ENCODE data around the gene RTF2.

RTF2 gene

GRCh38 chr20:56504373-56505005, 36.1 kb downstream of the RTF2 start:
- H3K4me3 ChIP-seq (ENCODE audit: low read depth, low read length) = no peak overlapping the region
- DNase-seq (ENCODE audit: low read depth) = no peak

DNA sequence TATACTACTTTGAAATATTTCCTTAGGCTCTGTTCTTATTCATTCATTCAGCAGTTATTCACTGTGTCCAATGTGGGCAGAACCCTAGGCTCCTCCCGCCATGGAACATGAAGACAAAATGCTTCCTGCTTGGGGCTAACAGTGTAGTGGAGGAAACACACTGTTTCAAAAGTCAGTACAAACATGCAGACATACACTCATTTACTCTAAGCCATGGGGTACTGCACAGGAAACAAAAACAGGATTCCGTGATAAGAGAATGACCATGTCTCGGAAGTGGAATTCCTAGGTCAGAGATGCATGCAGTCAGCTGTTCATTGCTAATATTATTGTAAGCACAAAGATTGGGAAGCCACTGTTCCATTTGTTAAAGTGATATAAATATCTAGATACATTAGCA, 37.7 kb downstream of the RTF2 start:
- TF ChIP-seq, protein P1, sequence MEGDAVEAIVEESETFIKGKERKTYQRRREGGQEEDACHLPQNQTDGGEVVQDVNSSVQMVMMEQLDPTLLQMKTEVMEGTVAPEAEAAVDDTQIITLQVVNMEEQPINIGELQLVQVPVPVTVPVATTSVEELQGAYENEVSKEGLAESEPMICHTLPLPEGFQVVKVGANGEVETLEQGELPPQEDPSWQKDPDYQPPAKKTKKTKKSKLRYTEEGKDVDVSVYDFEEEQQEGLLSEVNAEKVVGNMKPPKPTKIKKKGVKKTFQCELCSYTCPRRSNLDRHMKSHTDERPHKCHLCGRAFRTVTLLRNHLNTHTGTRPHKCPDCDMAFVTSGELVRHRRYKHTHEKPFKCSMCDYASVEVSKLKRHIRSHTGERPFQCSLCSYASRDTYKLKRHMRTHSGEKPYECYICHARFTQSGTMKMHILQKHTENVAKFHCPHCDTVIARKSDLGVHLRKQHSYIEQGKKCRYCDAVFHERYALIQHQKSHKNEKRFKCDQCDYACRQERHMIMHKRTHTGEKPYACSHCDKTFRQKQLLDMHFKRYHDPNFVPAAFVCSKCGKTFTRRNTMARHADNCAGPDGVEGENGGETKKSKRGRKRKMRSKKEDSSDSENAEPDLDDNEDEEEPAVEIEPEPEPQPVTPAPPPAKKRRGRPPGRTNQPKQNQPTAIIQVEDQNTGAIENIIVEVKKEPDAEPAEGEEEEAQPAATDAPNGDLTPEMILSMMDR (IDR thresholded peaks at IDR 0.05; ENCODE audit: control insufficient read depth, extremely low read depth, insufficient read depth) = no peak
- no peak overlapping the region for H3K4me3 ChIP-seq (ENCODE audit: low read depth, low read length)
- DNase-seq (ENCODE audit: low read depth) = no peak

More at GRCh38 chr20:56504373-56505005, 36.1 kb downstream of the RTF2 start:
- TF ChIP-seq, protein P1 (IDR thresholded peaks at IDR 0.05; ENCODE audit: control insufficient read depth, extremely low read depth, insufficient read depth) = peak; percentile 46

DNA sequence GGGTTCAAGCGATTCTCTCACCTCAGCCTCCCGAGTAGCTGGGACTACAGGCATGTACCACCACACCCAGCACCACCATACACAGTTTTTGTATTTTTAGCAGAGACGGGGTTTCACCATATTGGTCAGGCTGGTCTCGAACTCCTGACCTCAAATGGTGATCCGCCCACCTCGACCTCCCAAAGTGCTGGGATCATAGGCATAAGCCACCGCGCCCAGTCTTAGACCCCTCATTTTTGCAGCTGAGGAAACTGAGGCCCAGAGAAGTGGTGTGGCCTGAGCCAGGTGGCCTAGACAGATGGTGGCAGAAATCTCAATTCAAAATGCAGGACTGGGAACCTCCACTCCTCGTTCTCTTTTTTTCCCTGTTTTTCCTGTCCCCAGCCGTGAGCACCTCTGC, 43.5 kb downstream of the RTF2 start:
- TF ChIP-seq, protein P1 (IDR thresholded peaks at IDR 0.05; ENCODE audit: control insufficient read depth, extremely low read depth, insufficient read depth) = no peak
- DNase-seq (ENCODE audit: low read depth) = no peak
- no peak overlapping the region for H3K4me3 ChIP-seq (ENCODE audit: low read depth, low read length)

DNA sequence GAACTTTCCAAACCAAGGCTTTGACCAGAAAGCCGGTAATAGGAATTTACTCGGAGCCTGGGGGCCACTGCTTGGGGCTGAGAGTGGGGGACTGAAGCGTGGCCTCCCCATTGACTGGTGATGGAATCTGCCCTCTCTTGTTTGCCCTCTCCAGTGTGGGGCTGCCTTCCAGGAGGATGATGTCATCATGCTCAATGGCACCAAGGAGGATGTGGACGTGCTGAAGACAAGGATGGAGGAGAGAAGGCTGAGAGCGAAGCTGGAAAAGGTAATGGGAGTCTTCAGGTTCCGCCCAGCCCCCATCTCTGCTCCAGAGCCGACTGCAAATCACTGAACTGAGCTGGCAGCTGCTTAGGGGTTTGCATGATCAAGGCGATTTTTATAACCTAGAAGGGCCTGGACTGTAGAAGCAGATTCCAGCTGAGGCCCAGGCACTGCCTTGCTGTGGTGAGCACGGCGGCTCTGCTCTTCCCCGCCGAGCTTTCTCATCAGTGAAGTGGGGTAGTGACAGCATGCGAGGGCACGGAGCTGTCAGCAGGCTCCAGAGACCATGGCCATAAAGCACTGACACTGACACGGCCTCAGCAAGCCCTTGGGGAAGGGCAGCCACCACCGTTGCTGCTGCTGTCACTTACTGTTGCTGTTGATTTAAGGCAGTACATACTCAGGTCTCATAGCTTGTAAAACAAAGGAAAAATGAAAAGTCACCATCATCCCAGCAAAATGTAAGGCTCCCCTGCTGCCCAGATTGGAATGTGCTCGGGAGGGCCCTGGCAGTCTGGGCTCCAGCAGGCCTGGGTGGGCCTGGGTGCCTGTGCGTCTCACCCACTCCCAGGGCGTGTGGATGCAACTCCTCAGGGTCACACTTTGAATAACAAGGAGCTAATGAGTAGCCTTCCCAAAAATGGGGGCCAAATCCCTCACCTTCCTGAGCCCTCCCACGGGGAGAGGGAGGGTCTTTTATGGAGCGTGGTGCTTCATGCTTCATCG, 45.0 kb downstream of the RTF2 start:
- TF ChIP-seq, protein P1 (IDR thresholded peaks at IDR 0.05; ENCODE audit: control insufficient read depth, extremely low read depth, insufficient read depth) = no peak
- H3K4me3 ChIP-seq (ENCODE audit: low read depth, low read length) = no peak overlapping the region
- DNase-seq (ENCODE audit: low read depth) = no peak

GRCh38 chr20:56516631-56517030, 48.2 kb downstream of the RTF2 start:
- DNase-seq (ENCODE audit: low read depth) = no peak
- no peak overlapping the region for H3K4me3 ChIP-seq (ENCODE audit: low read depth, low read length)

GRCh38 chr20:56517211-56517610, 48.8 kb downstream of the RTF2 start:
- no peak for DNase-seq (ENCODE audit: low read depth)
- H3K4me3 ChIP-seq (ENCODE audit: low read depth, low read length) = no peak overlapping the region
- TF ChIP-seq, protein P1 (IDR thresholded peaks at IDR 0.05; ENCODE audit: control insufficient read depth, extremely low read depth, insufficient read depth) = no peak

More at GRCh38 chr20:56516631-56517030, 48.2 kb downstream of the RTF2 start:
- TF ChIP-seq, protein P1 (IDR thresholded peaks at IDR 0.05; ENCODE audit: control insufficient read depth, extremely low read depth, insufficient read depth) = no peak
